Thyroid gland (tissue), 4 donors: ENCODE data around the gene TBC1D22A. TPM values are rescaled to one million over a fixed set of nuclear protein-coding genes. Genes with fewer than 3 reads are reported as not detected.

Experiments used
- DNase-seq, 2 donors: peaks; one replicate each; pipeline ENCODE4 v3.0.0-alpha.2; 2019
- H3K27ac ChIP-seq, 3 donors: fragments of 200-600 bp; sonication (generic); 1 replicate in 2 of 3; 2 replicates in 1 of 3; pipeline ENCODE4 v1.5.1; 2016 to 2019; ENCODE audit warnings: mild to moderate bottlenecking in 1 of 3, moderate library complexity in 1 of 3
- H3K27me3 ChIP-seq: fragments of 200-600 bp; sonication (generic); one replicate; pipeline ENCODE4 v1.5.1; 2019
- H3K36me3 ChIP-seq, 2 donors: fragments of 200-600 bp; sonication (generic); one replicate each; pipeline ENCODE4 v1.5.1; 2016 to 2019
- H3K4me1 ChIP-seq, 2 donors: fragments of 200-600 bp; sonication (generic); one replicate each; pipeline ENCODE4 v1.5.1; 2017 to 2019
- H3K4me3 ChIP-seq, 3 donors: fragments of 200-600 bp; sonication (generic); replicated peaks in 1 of 3; 1 replicate in 2 of 3; 2 replicates in 1 of 3; pipeline ENCODE4 v1.5.1; 2016; ENCODE audit warnings: mild to moderate bottlenecking in 1 of 3
- H3K9me3 ChIP-seq: fragments of 200-600 bp; sonication (generic); one replicate; pipeline ENCODE4 v1.5.1; 2017
- CTCF ChIP-seq, 6 experiments: fragments of 200-600 bp in 3 of 6; fragments of 450-650 bp in 3 of 6; sonication (generic) in 3 of 6; IDR thresholded peaks; one replicate each; pipeline ENCODE4 v1.5.1; 2016 to 2019; ENCODE audit warnings: antibody characterized with exemption in 6 of 6, mild to moderate bottlenecking in 2 of 6, inconsistent platforms in 1 of 6, moderate library complexity in 1 of 6
- POLR2A ChIP-seq, 2 donors: fragments of 450-650 bp; IDR thresholded peaks; one replicate each; pipeline ENCODE4 v1.6.1; 2017; ENCODE audit warnings: antibody characterized with exemption in 2 of 2, mild to moderate bottlenecking in 2 of 2, moderate library complexity in 1 of 2
- WGBS, 2 donors: methylation state at CpG; one replicate each; pipeline ENCODE4 v1.1.5; 2017; 5-methylcytosine and 5-hydroxymethylcytosine counted together
- intact Hi-C: fragments of 100-400 bp; cut with DNase I; formaldehyde crosslinking; loops from one replicate; pipeline ENCODE4 v1.15.1; 2023
- total RNA-seq, 4 donors: library from RNA; depleted of rRNA; stranded (reverse); fragments of >200 nt; gene quantifications; one replicate each; pipeline ENCODE4 v1.2.3, GENCODE V29; 2016

Gene TBC1D22A
- total RNA-seq, 4 donors from 2014 or later, result 26.7 to 34.6 (median 33.2) TPM

GRCh38 chr22:46884365-46884764, 121.9 kb downstream of the TBC1D22A start:
- no peak overlapping the region for H3K27ac ChIP-seq
- no peaks in the 10 kb centered on the region for H3K36me3 ChIP-seq
- H3K4me3 ChIP-seq, result no peak overlapping the region
- TF ChIP-seq CTCF (IDR thresholded peaks at IDR 0.05), result no peak
- no peak for TF ChIP-seq POLR2A (IDR thresholded peaks at IDR 0.05)
- no peak for DNase-seq
- 86 to 92% methylated on average over 8 of the region's 8 CpGs for WGBS, 2 donors
- no peaks in the 10 kb centered on the region for H3K9me3 ChIP-seq
- H3K4me1 ChIP-seq, result no peaks in the 10 kb centered on the region
- intact Hi-C loops, result no loop called here
- H3K27me3 ChIP-seq, result no peaks in the 10 kb centered on the region

DNA sequence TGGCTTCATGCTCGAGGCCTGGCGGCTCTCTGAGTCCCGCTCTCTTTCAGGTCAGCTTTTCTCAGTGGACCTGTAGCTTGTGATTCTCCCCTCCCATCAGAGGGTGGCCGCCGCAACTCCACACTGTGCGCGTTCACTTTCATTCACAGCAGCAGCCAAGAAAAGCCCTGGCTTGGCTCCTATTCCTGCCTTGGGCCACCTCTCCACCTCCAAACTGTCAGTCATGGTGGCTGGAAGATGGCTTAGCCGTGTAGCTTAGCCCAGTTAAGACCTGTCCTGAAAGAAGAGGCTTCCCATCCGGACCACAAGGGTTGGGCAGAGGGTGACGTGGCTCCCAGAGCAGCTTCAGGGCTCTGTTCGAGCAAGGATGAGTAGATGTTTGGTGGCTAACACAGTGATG, 125.5 kb downstream of the TBC1D22A start:
- WGBS, 2 donors, result 95 to 96% methylated on average over 11 of the region's 11 CpGs
- Histone ChIP-seq H3K27me3 (no peaks in the 10 kb centered on the region), H3K4me3 (no peak overlapping the region), H3K27ac (no peak overlapping the region), H3K9me3 (no peaks in the 10 kb centered on the region), H3K36me3 (no peaks in the 10 kb centered on the region), H3K4me1 (no peaks in the 10 kb centered on the region)
- intact Hi-C loops, result no loop called here
- no peak for DNase-seq
- TF ChIP-seq CTCF (IDR thresholded peaks at IDR 0.05) (no peak), POLR2A (IDR thresholded peaks at IDR 0.05) (no peak)

- Histone ChIP-seq H3K27me3 (no peaks in the 10 kb centered on the region), H3K4me1 (peaks cover 7 to 13% of the 10 kb centered on the region in 2 donors), H3K9me3 (no peaks in the 10 kb centered on the region), H3K36me3 (no peaks in the 10 kb centered on the region), H3K4me3 (no peak overlapping the region), H3K27ac (no peak overlapping the region)
- intact Hi-C loops, result no loop called here
- no peak for DNase-seq
- WGBS, 2 donors, result 91 to 92% methylated on average over 10 of the region's 10 CpGs
- no peak for TF ChIP-seq POLR2A (IDR thresholded peaks at IDR 0.05)
- no peak for TF ChIP-seq CTCF (IDR thresholded peaks at IDR 0.05)
Observed at GRCh38 chr22:46890819-46891218, 128.4 kb downstream of the TBC1D22A start.

DNA sequence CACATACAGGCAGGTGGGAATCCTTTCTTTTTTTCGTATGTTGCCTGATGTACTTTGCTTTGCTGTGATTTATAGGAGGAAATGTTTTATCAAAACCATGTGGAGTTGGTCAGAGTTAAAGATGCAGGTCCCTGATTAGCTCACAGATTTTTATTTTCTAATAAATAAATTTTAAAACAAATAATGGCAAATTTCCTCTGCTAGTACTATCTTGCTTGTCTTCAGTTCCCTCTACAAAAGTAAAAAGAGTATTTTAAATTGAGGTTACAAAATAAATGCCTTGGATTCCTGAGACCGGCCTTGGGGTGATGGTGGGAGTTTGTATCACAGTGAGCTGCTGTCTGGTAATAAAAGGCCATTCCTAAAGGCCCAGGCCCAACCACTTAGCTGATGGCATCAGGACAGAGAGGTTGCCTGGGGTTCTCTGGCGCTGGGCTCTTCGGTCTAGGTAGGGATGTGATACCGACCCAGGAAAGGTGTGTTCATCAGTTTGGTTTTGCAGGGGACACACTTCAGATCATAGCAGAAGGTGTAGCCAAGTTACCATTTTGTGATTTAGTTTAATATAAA, 129.0 kb downstream of the TBC1D22A start:
- H3K27ac ChIP-seq, result no peak overlapping the region
- TF ChIP-seq CTCF (IDR thresholded peaks at IDR 0.05), result no peak
- no peak for TF ChIP-seq POLR2A (IDR thresholded peaks at IDR 0.05)
- no peak overlapping the region for H3K4me3 ChIP-seq
- H3K4me1 ChIP-seq, result peaks cover 12 to 19% of the 10 kb centered on the region in 2 donors
- WGBS, 2 donors, result 95 to 98% methylated on average over 5 of the region's 5 CpGs
- no peaks in the 10 kb centered on the region for H3K27me3 ChIP-seq
- no peaks in the 10 kb centered on the region for H3K36me3 ChIP-seq
- intact Hi-C loops, result no loop called here
- no peak for DNase-seq
- no peaks in the 10 kb centered on the region for H3K9me3 ChIP-seq

DNA sequence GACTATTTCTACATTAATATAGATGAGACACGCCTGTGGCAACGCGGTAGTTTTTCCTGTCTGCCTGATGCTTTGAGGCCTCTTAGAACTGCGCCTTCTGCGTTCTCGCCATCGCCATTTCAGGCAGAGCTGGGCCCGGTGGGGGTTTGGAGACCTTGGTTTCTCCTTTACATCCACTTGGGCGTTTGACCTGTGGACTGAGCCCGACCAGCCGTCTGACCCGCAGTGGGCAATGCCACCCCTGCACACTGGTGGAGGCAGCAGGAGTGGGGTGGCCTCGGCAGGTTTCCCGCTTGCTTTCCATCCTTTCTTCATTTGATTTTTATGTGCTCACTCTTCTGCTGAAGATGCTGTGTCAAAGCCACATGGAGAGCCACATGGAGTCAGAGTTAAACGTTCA, 130.4 kb downstream of the TBC1D22A start:
- intact Hi-C loops, result no loop called here
- 92 to 94% methylated on average over 15 of the region's 15 CpGs for WGBS, 2 donors
- H3K27ac ChIP-seq, result no peak overlapping the region
- TF ChIP-seq POLR2A (IDR thresholded peaks at IDR 0.05) (no peak), CTCF (IDR thresholded peaks at IDR 0.05) (no peak)
- H3K4me3 ChIP-seq, result no peak overlapping the region
- H3K36me3 ChIP-seq, result no peaks in the 10 kb centered on the region
- H3K27me3 ChIP-seq, result no peaks in the 10 kb centered on the region
- H3K9me3 ChIP-seq, result no peaks in the 10 kb centered on the region
- H3K4me1 ChIP-seq, result peaks cover 15 to 23% of the 10 kb centered on the region in 2 donors
- DNase-seq, result no peak
